Activated naive CD8-positive, alpha-beta T cell treated with anti-CD3 and anti-CD28 coated beads, Interleukin-2, amount 10 ng/mL, durations not matched to agents 7 days and 5 days (primary cell): ENCODE results near the gene CDCA7. TPM values are rescaled to one million over a fixed set of nuclear protein-coding genes. Genes with fewer than 3 reads are reported as not detected.

ENCODE experiments used
- ATAC-seq: fragments of 150-1000 bp; cut with Tn5 transposase; one replicate; pipeline ENCODE4 v1.10.0; 2021; ENCODE audit warnings: low read depth, moderate library complexity
- POLR2A ChIA-PET: fragments of 350-600 bp; sonication (Branson Sonifier 250); formaldehyde crosslinking; loops from one replicate; lab custom pipeline; 2021; ENCODE audit warnings: antibody characterized with exemption; lab: Charles Lee
- DNase-seq: peaks from one replicate; pipeline ENCODE4 v3.0.0; 2021
- H3K27ac Mint-ChIP-seq: one replicate; pipeline ENCODE4 v1.8.0; 2022; ENCODE audit warnings: mild to moderate bottlenecking, mixed read lengths
- H3K27me3 Mint-ChIP-seq: one replicate; pipeline ENCODE4 v1.8.0; 2022; ENCODE audit warnings: mild to moderate bottlenecking, moderate library complexity, mixed read lengths
- H3K36me3 Mint-ChIP-seq: one replicate; pipeline ENCODE4 v1.8.0; 2021; ENCODE audit warnings: mild to moderate bottlenecking, mixed read lengths
- H3K4me1 Mint-ChIP-seq: one replicate; pipeline ENCODE4 v1.8.0; 2021; ENCODE audit warnings: mixed read lengths
- H3K4me3 Mint-ChIP-seq: one replicate; pipeline ENCODE4 v1.8.0; 2022; ENCODE audit warnings: mild to moderate bottlenecking, moderate library complexity, mixed read lengths
- H3K9me3 Mint-ChIP-seq: one replicate; pipeline ENCODE4 v1.8.0; 2021; ENCODE audit warnings: mixed read lengths
- total RNA-seq, 2 experiments: library from RNA; stranded (reverse); gene quantifications; one replicate each; pipeline ENCODE4 v1.2.3, GENCODE V29; 2021

CDCA7 gene
- total RNA-seq, 2 experiments from 2014 or later: 77.8 to 81.5 TPM

DNA sequence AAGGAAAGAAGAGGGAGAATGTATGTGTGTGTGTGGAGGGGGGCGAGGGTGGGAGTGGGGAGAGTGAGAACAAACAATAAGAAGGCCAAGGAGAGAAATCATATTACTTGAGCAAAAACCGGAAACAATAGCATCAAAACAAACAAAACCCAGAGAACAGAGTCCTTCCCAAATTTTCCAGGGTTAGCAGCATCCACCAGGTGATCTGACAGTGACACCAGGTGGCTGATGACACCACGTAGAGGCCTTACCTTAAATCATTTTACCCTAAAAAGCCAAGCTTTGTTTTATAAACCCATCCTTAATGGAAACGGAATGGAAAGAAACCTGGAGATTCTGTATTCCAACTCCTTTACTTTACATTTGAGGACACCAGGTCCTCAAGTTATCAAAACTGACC is 42.9 kb downstream of the CDCA7 start:
- H3K9me3 Mint-ChIP-seq: no peaks in the 10 kb centered on the region
- no peaks in the 10 kb centered on the region for H3K36me3 Mint-ChIP-seq
- H3K27me3 Mint-ChIP-seq: peaks cover 58% of the 10 kb centered on the region
- H3K27ac Mint-ChIP-seq: no peak overlapping the region
- H3K4me3 Mint-ChIP-seq: no peak overlapping the region
- DNase-seq: no peak
- no peak for ATAC-seq
- peaks cover 5% of the 10 kb centered on the region for H3K4me1 Mint-ChIP-seq
- POLR2A ChIA-PET: no interaction called here

DNA sequence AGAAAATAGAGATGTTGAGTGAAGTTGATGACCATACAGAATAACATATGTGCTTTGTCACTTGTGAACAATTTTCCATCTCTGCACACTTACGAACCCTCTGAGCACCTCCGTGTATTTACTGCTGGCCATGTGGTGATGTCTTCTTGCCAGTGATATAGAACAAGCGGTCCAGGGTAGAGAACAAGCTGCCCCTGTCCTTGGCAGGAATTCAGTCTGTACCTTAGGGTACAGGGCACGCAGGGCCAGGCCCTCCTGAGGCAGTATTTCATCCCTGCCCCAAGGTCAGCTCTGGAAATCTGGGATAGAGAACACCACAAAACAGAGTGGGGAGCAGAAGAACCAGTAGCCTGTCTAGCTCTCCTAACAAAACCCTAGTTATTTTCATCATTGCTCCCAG is 44.6 kb downstream of the CDCA7 start:
- POLR2A ChIA-PET: no interaction called here
- Mint-ChIP-seq H3K9me3 (no peaks in the 10 kb centered on the region), H3K36me3 (no peaks in the 10 kb centered on the region), H3K4me1 (peaks cover 6% of the 10 kb centered on the region), H3K27ac (no peak overlapping the region), H3K4me3 (no peak overlapping the region), H3K27me3 (peaks cover 57% of the 10 kb centered on the region)
- ATAC-seq (no peak), DNase-seq (no peak)

DNA sequence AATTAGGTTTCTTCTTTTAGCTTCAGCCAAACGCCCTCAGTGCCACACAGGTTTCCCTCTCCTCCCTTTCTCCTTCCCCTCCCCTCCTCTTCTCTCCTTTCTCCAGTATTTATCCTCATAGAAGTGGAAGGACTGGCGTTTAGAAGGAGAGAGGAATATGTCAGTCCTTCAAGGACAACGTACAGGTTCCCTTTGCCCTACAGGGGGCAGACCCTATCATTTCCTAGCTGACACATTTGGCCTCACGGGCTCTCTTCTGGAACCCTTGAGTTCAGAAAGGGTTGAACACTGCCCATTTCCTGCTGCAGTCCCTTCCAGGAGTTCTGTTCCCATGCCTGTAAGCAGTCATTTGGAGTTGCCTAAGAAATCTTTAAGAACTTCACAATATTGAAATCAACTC is 46.1 kb downstream of the CDCA7 start:
- H3K9me3 Mint-ChIP-seq: no peaks in the 10 kb centered on the region
- H3K36me3 Mint-ChIP-seq: no peaks in the 10 kb centered on the region
- POLR2A ChIA-PET: no interaction called here
- ATAC-seq (no peak), DNase-seq (no peak)
- H3K27me3 Mint-ChIP-seq: peaks cover 52% of the 10 kb centered on the region
- H3K27ac Mint-ChIP-seq: no peak overlapping the region
- no peak overlapping the region for H3K4me3 Mint-ChIP-seq
- peaks cover 6% of the 10 kb centered on the region for H3K4me1 Mint-ChIP-seq

DNA sequence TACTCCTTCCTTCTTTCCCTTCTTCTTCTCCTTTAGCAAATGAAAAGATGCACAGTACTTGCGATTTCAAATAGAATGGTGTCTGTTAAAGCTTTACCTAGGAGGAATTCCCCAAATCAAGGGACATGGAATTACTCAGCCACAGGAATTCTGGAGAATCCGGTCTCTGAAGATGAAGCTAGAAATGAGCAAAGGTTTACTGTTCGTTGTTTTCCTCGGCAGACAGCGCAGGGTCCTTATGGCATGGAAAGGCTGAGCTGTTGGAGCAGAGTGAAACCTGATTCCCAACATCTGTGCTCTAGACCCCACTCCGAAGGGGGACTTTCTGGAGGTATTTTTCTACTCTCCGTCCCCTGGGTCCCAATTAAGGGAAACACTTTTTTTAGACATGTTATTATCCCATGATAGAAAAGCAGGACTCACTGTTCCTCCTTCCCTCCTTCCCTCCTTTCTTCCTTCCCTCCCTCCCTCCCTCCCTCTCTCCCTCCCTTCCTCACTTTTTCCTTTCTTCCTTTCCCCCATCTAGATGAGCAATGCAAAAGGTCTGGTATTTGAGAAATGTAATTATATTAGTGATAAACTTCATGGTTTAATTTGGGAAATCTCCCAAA is 47.1 kb downstream of the CDCA7 start:
- H3K9me3 Mint-ChIP-seq: no peaks in the 10 kb centered on the region
- DNase-seq (no peak), ATAC-seq (no peak)
- H3K4me3 Mint-ChIP-seq: no peak overlapping the region
- peaks cover 57% of the 10 kb centered on the region for H3K27me3 Mint-ChIP-seq
- peaks cover 6% of the 10 kb centered on the region for H3K4me1 Mint-ChIP-seq
- H3K27ac Mint-ChIP-seq: no peak overlapping the region
- POLR2A ChIA-PET: no interaction called here
- no peaks in the 10 kb centered on the region for H3K36me3 Mint-ChIP-seq

DNA sequence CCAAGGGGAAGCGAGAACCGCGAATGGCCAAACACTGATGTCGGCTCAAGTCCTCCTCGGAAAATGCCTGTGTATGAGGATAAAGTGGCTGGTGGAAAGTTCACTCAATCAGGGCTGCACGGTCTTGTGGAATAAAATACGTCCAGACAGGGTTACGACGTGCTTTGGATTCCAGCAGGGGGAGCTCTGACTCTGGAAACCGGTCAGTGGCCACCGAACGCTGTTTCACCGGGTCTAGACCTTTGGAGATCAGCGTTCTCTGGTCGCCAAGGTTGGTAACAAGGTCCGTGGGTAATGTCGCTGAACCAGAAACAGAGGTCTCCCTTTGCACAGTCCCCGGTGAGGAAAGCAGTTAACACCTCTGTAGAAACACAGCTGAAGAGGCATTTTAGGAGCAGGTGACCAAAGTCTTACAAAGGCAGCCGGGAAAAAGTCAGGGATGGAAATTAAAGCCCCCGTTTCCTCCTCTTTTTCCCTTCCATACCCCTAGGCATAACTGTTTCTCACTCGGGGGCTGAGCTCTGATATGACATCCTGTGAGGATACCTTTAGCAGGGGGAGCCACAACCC is 47.8 kb downstream of the CDCA7 start:
- Mint-ChIP-seq H3K27ac (no peak overlapping the region), H3K4me3 (peak overlapping the region; percentile 47)
- POLR2A ChIA-PET: no interaction called here

DNA sequence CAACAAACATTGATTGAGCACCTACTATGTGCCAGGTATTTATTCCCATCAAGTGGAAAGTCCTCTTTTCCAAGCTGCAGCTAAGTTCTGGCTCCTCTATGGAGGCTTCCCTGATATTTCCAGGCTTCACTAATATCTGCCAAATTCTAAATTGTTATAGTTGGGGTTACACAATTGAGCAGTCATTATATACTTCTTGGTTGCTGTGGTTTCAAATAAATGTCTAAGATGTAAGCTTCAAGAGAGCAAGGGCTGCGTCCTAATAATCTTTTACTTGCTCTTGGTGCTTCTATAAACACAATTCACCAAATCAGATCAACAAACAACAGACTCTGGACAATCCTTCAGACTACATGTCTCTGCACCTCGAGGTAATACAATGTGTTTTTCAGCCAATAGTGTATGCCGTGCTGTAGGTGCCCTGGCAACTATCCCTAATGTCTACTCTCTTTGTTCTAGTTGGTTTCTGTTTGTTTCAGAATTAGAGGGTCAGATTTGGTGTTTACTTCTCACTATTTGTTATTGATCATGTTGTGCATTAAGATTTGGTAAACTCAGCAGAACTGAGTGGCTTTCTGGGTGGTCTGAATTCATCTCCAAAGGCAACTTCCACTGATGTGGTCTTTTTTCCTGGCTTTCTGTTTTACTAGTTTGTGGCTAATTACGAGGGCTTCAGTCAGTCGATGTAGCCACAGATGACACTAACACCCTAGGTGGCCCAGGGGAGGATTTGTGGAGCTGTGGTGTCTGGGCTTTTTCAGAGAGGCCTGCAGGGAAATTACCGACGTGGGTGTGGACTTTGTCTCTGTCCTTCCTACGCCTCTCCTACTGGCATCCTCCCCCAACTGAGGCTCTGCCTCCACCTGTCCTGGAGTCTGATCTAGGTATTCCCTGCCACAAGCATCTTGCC is 50.4 kb downstream of the CDCA7 start:
- no peak for ATAC-seq
- H3K4me3 Mint-ChIP-seq: no peak overlapping the region
- no peak overlapping the region for H3K27ac Mint-ChIP-seq
- peaks cover 50% of the 10 kb centered on the region for H3K27me3 Mint-ChIP-seq
- H3K4me1 Mint-ChIP-seq: peaks cover 6% of the 10 kb centered on the region
- no peaks in the 10 kb centered on the region for H3K9me3 Mint-ChIP-seq
- H3K36me3 Mint-ChIP-seq: no peaks in the 10 kb centered on the region
- POLR2A ChIA-PET: no interaction called here
- DNase-seq: no peak

More for the DNA sequence above, 47.8 kb downstream of the CDCA7 start:
- peak; percentile 66 for DNase-seq
- no peaks in the 10 kb centered on the region for H3K36me3 Mint-ChIP-seq
- peak; percentile 84 for ATAC-seq
- peaks cover 6% of the 10 kb centered on the region for H3K4me1 Mint-ChIP-seq
- peaks cover 57% of the 10 kb centered on the region for H3K27me3 Mint-ChIP-seq
- H3K9me3 Mint-ChIP-seq: no peaks in the 10 kb centered on the region

DNA sequence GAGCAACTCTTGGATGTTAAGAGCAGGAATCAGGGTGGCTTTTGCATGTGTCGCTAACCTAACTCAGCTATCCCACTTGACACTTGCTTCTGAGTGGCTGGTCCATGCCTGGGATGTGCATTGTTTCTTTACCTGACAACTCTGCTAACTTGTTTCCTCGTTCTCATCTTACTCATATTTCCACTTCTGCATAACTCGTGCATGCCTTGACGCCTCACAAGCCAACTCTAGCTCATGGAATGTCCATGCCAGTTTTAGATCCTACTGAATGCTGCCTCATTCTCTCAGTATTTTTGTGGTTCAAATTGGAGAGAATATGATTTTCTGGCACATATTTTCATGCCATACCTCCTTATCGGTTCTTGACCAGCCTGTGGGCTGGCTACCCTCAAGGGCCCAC is 52.5 kb downstream of the CDCA7 start:
- no peak overlapping the region for H3K4me3 Mint-ChIP-seq
- peaks cover 4% of the 10 kb centered on the region for H3K4me1 Mint-ChIP-seq
- no peak for DNase-seq
- no peak for ATAC-seq
- H3K36me3 Mint-ChIP-seq: no peaks in the 10 kb centered on the region
- POLR2A ChIA-PET: no interaction called here
- no peaks in the 10 kb centered on the region for H3K9me3 Mint-ChIP-seq
- H3K27ac Mint-ChIP-seq: no peak overlapping the region
- peaks cover 40% of the 10 kb centered on the region for H3K27me3 Mint-ChIP-seq

DNA sequence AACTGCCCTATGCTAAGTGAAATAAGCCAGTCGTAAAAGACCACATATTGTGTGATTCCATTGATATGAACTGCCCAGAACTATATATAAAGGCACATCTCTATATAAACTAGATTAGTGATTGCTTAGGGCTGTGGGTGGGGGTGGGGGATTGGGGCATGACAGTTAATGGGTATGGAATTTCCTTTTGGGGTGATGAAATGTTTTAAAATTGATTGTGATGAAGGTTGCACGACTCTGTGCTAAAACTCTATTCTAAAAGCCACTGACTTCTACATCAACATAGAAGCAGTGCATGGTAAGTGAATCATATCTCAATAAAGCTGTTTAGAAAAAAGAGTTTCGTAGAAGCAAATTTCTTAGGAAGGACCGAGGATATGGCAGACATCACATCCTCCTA is 53.0 kb downstream of the CDCA7 start:
- H3K27me3 Mint-ChIP-seq: peaks cover 40% of the 10 kb centered on the region
- no peaks in the 10 kb centered on the region for H3K4me1 Mint-ChIP-seq
- no peaks in the 10 kb centered on the region for H3K9me3 Mint-ChIP-seq
- DNase-seq: no peak
- no peak overlapping the region for H3K27ac Mint-ChIP-seq
- POLR2A ChIA-PET: no interaction called here
- no peaks in the 10 kb centered on the region for H3K36me3 Mint-ChIP-seq
- ATAC-seq: no peak
- no peak overlapping the region for H3K4me3 Mint-ChIP-seq

DNA sequence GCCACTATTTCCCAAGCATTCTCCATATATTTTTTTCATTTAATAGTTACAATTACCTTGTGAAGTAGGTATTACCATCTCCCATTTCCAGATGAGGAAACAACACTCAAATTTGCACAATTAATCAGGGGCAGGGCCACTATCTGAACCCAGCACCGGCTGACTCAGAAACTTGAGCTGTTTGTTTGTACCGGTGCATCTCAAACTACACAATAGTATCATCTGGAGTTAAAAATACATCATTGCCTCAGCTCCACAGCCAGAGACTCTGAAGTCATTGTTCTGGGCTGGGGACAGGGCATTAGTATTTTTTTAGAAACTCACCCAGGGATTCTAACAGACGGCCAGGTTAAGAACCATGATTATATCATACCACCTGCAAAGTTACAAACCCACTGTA is 55.9 kb downstream of the CDCA7 start:
- no peak for DNase-seq
- POLR2A ChIA-PET: no interaction called here
- Mint-ChIP-seq H3K36me3 (no peaks in the 10 kb centered on the region), H3K4me3 (no peak overlapping the region), H3K9me3 (no peaks in the 10 kb centered on the region), H3K27ac (no peak overlapping the region), H3K27me3 (peaks cover 39% of the 10 kb centered on the region), H3K4me1 (no peaks in the 10 kb centered on the region)
- no peak for ATAC-seq

DNA sequence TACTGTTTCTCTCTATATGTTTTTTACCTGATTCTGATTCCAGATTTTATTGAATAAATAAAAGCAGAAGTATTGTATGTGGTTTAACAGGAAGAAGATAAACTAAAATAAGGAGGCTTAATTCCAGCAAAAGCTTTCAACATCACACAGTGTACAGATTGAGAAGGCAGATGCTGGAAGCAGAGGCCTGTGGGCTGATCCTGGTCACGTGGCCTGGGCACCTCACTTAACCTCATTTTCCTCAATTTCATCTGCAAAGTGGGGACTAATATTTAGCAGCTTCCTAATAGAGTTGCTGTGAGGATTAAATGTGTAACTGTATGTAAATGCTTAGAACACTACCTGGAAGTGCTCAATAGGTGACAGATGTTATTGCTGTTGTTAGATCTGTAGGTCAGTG is 58.0 kb downstream of the CDCA7 start:
- no peaks in the 10 kb centered on the region for H3K36me3 Mint-ChIP-seq
- peaks cover 28% of the 10 kb centered on the region for H3K27me3 Mint-ChIP-seq
- no peak overlapping the region for H3K4me3 Mint-ChIP-seq
- no peaks in the 10 kb centered on the region for H3K9me3 Mint-ChIP-seq
- H3K4me1 Mint-ChIP-seq: no peaks in the 10 kb centered on the region
- DNase-seq: no peak
- POLR2A ChIA-PET: no interaction called here
- no peak for ATAC-seq
- H3K27ac Mint-ChIP-seq: no peak overlapping the region

DNA sequence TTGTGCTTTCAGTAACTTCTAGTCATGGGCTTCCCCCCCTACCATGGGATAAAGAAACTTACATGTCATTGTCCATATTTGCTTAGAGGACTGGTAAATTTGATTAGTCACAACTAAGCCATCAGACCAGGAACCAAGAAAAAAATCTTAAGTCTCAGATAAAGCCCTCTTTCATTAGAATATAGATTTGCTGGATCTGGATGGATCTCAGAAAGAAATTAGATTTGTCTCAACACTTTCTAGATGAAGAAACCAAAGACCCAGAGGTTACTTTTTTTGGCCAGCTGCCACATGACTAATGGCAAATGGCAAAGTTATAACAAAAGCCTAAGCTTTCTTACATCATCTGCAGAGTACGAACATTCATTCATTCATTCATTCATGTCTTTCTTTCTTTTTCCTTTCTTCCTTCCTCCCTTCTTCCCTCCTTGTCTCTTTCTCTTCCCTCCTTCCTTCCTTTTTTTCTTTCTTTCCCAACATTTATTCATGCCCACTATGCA is 60.2 kb downstream of the CDCA7 start:
- H3K4me3 Mint-ChIP-seq: no peak overlapping the region
- H3K36me3 Mint-ChIP-seq: no peaks in the 10 kb centered on the region
- H3K27me3 Mint-ChIP-seq: peaks cover 25% of the 10 kb centered on the region
- no peak overlapping the region for H3K27ac Mint-ChIP-seq
- no peak for ATAC-seq
- POLR2A ChIA-PET: interaction anchor here (0.7 kb wide), 1 partner anchor 68 kb away, joined by 4 read pairs; no protein-coding TSS in a partner anchor
- H3K9me3 Mint-ChIP-seq: no peaks in the 10 kb centered on the region
- no peaks in the 10 kb centered on the region for H3K4me1 Mint-ChIP-seq
- DNase-seq: no peak

DNA sequence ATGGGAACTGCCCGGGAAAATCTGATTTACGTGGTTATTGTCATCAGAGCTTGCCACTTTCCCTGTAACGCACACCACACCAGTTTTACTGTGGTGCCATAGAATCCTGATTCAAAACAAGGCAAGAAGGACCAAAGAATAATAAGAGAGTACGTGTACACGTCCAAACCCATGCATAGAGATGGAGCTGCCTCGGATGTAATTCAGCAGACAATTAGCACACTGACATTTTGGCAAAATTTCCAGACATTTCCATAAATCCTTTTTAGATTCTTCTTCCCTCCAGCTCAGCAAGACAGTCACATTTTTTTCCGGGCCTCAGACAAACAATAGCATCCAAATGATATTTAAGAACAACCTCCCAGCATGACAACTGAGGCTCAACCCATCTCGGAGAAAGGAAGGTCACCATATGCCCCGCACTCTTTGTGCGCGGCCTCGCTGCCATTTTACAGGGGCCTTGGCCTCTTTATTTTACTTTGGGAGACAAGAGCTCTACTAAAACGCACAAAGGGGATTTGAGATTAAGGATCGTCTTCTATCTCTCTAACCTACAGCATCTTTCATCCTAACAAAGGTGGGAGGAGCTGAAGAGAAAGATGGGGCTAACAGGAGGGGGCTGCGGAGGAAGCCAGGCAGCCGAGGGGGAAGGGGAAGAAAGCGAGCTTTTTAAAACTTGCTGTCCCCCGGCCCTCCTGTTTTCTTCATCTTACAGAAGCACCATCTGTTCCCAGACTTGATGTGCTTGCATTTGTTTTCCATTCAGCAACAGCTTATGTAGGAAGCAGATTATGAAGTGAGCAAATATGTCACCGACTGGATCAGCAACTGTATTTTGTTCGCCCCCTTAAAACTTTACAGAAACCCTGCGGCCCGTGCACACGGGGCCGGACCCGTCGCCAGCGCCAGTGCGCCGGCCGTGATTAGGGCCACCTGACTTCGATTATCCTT is 61.0 kb downstream of the CDCA7 start:
- Mint-ChIP-seq H3K36me3 (no peaks in the 10 kb centered on the region), H3K27me3 (peaks cover 27% of the 10 kb centered on the region), H3K27ac (no peak overlapping the region), H3K4me1 (no peaks in the 10 kb centered on the region), H3K4me3 (no peak overlapping the region), H3K9me3 (no peaks in the 10 kb centered on the region)
- no peak for DNase-seq
- no peak for ATAC-seq
- POLR2A ChIA-PET: no interaction called here
